ENCODE results near the gene LAMA2. TPM values are rescaled to one million over a fixed set of nuclear protein-coding genes. Genes with fewer than 3 reads are reported as not detected.

The LAMA2 gene
- total and polyA plus RNA-seq, 2 experiments from 2014 or later: 11.1 to 57.5 TPM

DNA sequence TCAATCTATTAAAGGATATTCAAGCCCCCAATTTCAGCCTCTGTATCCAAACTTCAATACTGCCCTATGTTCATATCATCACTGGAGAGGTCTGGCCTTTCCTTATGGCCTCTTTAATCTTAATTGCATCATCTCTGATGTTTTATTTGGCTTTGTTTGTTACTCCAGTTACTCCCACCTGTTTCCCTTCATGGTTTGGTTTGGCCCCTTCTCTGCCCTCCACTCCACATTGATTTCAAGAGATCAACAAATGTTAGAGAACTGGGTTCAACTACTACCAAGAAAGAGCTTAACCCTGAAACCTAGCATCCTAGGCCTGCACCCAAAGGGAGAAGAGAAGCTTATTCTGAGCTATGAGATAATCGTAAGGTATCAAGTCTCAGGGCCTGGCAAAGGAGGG is 221.6 kb downstream of the LAMA2 start:
- DNase-seq (ENCODE audit: low spot score): no peak
- no peak overlapping the region for H3K27ac ChIP-seq

GRCh38 chr6:129105035-129105434 is 222.1 kb downstream of the LAMA2 start:
- Histone ChIP-seq H3K4me2 (no peak overlapping the region), H3K9me2 (replicated peaks; ENCODE audit: insufficient read depth) (no peaks in the 10 kb centered on the region), H3K27ac (no peak overlapping the region), H2AFZ (no peak overlapping the region), H3K27me3 (no peaks in the 10 kb centered on the region), H4K20me1 (ENCODE audit: insufficient read depth, poor library complexity, severe bottlenecking) (no peaks in the 10 kb centered on the region), H3K4me3 (no peak overlapping the region), H3K36me3 (replicated peaks; ENCODE audit: insufficient read depth, low read depth) (no peaks in the 10 kb centered on the region), H3K79me2 (no peaks in the 10 kb centered on the region), H3K4me1 (ENCODE audit: insufficient read depth) (no peaks in the 10 kb centered on the region), H3K9me3 (ENCODE audit: low read depth) (no peaks in the 10 kb centered on the region)
- DNase-seq (ENCODE audit: low spot score): no peak
- TF ChIP-seq, protein P1, sequence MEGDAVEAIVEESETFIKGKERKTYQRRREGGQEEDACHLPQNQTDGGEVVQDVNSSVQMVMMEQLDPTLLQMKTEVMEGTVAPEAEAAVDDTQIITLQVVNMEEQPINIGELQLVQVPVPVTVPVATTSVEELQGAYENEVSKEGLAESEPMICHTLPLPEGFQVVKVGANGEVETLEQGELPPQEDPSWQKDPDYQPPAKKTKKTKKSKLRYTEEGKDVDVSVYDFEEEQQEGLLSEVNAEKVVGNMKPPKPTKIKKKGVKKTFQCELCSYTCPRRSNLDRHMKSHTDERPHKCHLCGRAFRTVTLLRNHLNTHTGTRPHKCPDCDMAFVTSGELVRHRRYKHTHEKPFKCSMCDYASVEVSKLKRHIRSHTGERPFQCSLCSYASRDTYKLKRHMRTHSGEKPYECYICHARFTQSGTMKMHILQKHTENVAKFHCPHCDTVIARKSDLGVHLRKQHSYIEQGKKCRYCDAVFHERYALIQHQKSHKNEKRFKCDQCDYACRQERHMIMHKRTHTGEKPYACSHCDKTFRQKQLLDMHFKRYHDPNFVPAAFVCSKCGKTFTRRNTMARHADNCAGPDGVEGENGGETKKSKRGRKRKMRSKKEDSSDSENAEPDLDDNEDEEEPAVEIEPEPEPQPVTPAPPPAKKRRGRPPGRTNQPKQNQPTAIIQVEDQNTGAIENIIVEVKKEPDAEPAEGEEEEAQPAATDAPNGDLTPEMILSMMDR (IDR thresholded peaks at IDR 0.05; ENCODE audit: poor library complexity): no peak
- TF ChIP-seq EZH2 (IDR thresholded peaks at IDR 0.05; ENCODE audit: borderline replicate concordance) (no peak), EZH2phosphoT487 (IDR thresholded peaks at IDR 0.05; ENCODE audit: low read depth, severe bottlenecking, unreplicated experiment) (no peak)
- WGBS (ENCODE audit: low lambda C conversion rate, missing lambda C conversion rate): 61% methylated on average over 1 of the region's 1 CpG

More for the DNA sequence above, 221.6 kb downstream of the LAMA2 start:
- Histone ChIP-seq H3K4me3 (no peak overlapping the region), H3K4me2 (no peak overlapping the region), H3K9me2 (replicated peaks; ENCODE audit: insufficient read depth) (no peaks in the 10 kb centered on the region), H3K36me3 (replicated peaks; ENCODE audit: insufficient read depth, low read depth) (no peaks in the 10 kb centered on the region), H3K4me1 (ENCODE audit: insufficient read depth) (no peaks in the 10 kb centered on the region), H3K27me3 (no peaks in the 10 kb centered on the region), H3K9me3 (ENCODE audit: low read depth) (no peaks in the 10 kb centered on the region), H2AFZ (no peak overlapping the region), H4K20me1 (ENCODE audit: insufficient read depth, poor library complexity, severe bottlenecking) (no peaks in the 10 kb centered on the region), H3K79me2 (no peaks in the 10 kb centered on the region)
- 100% methylated on average over 1 of the region's 1 CpG for WGBS (ENCODE audit: low lambda C conversion rate, missing lambda C conversion rate)
- TF ChIP-seq, protein P1 (IDR thresholded peaks at IDR 0.05; ENCODE audit: poor library complexity): no peak
- TF ChIP-seq EZH2phosphoT487 (IDR thresholded peaks at IDR 0.05; ENCODE audit: low read depth, severe bottlenecking, unreplicated experiment) (no peak), EZH2 (IDR thresholded peaks at IDR 0.05; ENCODE audit: borderline replicate concordance) (no peak)

GRCh38 chr6:129105793-129106192 is 222.9 kb downstream of the LAMA2 start:
- Histone ChIP-seq H3K4me2 (no peak overlapping the region), H3K27me3 (no peaks in the 10 kb centered on the region), H4K20me1 (ENCODE audit: insufficient read depth, poor library complexity, severe bottlenecking) (no peaks in the 10 kb centered on the region), H3K9me2 (replicated peaks; ENCODE audit: insufficient read depth) (no peaks in the 10 kb centered on the region), H2AFZ (no peak overlapping the region), H3K36me3 (replicated peaks; ENCODE audit: insufficient read depth, low read depth) (no peaks in the 10 kb centered on the region), H3K79me2 (no peaks in the 10 kb centered on the region), H3K4me3 (no peak overlapping the region), H3K27ac (no peak overlapping the region), H3K4me1 (ENCODE audit: insufficient read depth) (peaks cover 3% of the 10 kb centered on the region), H3K9me3 (ENCODE audit: low read depth) (no peaks in the 10 kb centered on the region)
- no peak for DNase-seq (ENCODE audit: low spot score)
- WGBS (ENCODE audit: low lambda C conversion rate, missing lambda C conversion rate): 74% methylated on average over 2 of the region's 2 CpGs
- TF ChIP-seq EZH2 (IDR thresholded peaks at IDR 0.05; ENCODE audit: borderline replicate concordance): no peak
- TF ChIP-seq, protein P1 (IDR thresholded peaks at IDR 0.05; ENCODE audit: poor library complexity): no peak
- no peak for TF ChIP-seq EZH2phosphoT487 (IDR thresholded peaks at IDR 0.05; ENCODE audit: low read depth, severe bottlenecking, unreplicated experiment)

- H3K79me2 ChIP-seq: no peaks in the 10 kb centered on the region
These were observed 225.4 kb downstream of the LAMA2 start for GRCh38 chr6:129108337-129108736.

More at GRCh38 chr6:129108337-129108736, 225.4 kb downstream of the LAMA2 start:
- 36% methylated on average over 1 of the region's 1 CpG for WGBS (ENCODE audit: low lambda C conversion rate, missing lambda C conversion rate)
- Histone ChIP-seq H3K27ac (no peak overlapping the region), H4K20me1 (ENCODE audit: insufficient read depth, poor library complexity, severe bottlenecking) (no peaks in the 10 kb centered on the region), H3K9me2 (replicated peaks; ENCODE audit: insufficient read depth) (no peaks in the 10 kb centered on the region), H2AFZ (no peak overlapping the region), H3K36me3 (replicated peaks; ENCODE audit: insufficient read depth, low read depth) (no peaks in the 10 kb centered on the region), H3K4me2 (no peak overlapping the region), H3K4me1 (ENCODE audit: insufficient read depth) (peaks cover 9% of the 10 kb centered on the region), H3K27me3 (no peaks in the 10 kb centered on the region), H3K9me3 (ENCODE audit: low read depth) (no peaks in the 10 kb centered on the region), H3K4me3 (no peak overlapping the region)
- TF ChIP-seq EZH2 (IDR thresholded peaks at IDR 0.05; ENCODE audit: borderline replicate concordance) (no peak), EZH2phosphoT487 (IDR thresholded peaks at IDR 0.05; ENCODE audit: low read depth, severe bottlenecking, unreplicated experiment) (no peak)
- TF ChIP-seq, protein P1 (IDR thresholded peaks at IDR 0.05; ENCODE audit: poor library complexity): no peak
- DNase-seq (ENCODE audit: low spot score): no peak
